Measurements from ENCODE around the gene GMPR.
"Not testable (repeated sequence)": the region's sequence is repeated elsewhere in the genome, so short reads cannot be mapped to it uniquely, and the experiment has no call there.

Gene GMPR

GRCh38 chr6:16226117-16227047 is 12.0 kb upstream of the GMPR start:
- DNase-seq: not testable (repeated sequence)

- no peak for DNase-seq
Measured at GRCh38 chr6:16227048-16227562, 11.3 kb upstream of the GMPR start.

- no peak for DNase-seq
Measured at GRCh38 chr6:16227605-16228004, 10.8 kb upstream of the GMPR start.

GRCh38 chr6:16228043-16228442 is 10.3 kb upstream of the GMPR start:
- DNase-seq: no peak

GRCh38 chr6:16228709-16229665 is 9.4 kb upstream of the GMPR start:
- DNase-seq: no peak

GRCh38 chr6:16229700-16230099 is 8.7 kb upstream of the GMPR start:
- no peak for DNase-seq

GRCh38 chr6:16230953-16231352 is 7.4 kb upstream of the GMPR start:
- DNase-seq: no peak

- DNase-seq: no peak
Measured at GRCh38 chr6:16232086-16232485, 6.3 kb upstream of the GMPR start.

- DNase-seq: no peak
Measured at GRCh38 chr6:16236009-16236501, 2.3 kb upstream of the GMPR start.

- DNase-seq: no peak
Measured at GRCh38 chr6:16236631-16237199, 1.7 kb upstream of the GMPR start.

GRCh38 chr6:16237242-16237641 is 1.1 kb upstream of the GMPR start:
- DNase-seq: no peak

GRCh38 chr6:16238963-16239797 is 793 bp downstream of the GMPR start:
- peak; percentile 47 for DNase-seq

- DNase-seq: no peak
Measured at GRCh38 chr6:16239798-16240123, 1.4 kb downstream of the GMPR start.

GRCh38 chr6:16240589-16241320 is 2.4 kb downstream of the GMPR start:
- DNase-seq: no peak

- no peak for DNase-seq
Measured at GRCh38 chr6:16241321-16241689, 2.9 kb downstream of the GMPR start.

GRCh38 chr6:16243055-16243454 is 4.7 kb downstream of the GMPR start:
- no peak for DNase-seq

- no peak for DNase-seq
Measured at GRCh38 chr6:16243664-16244063, 5.3 kb downstream of the GMPR start.

- DNase-seq: no peak
Measured at GRCh38 chr6:16244446-16244845, 6.1 kb downstream of the GMPR start.

- DNase-seq: no peak
Measured at GRCh38 chr6:16244869-16245451, 6.6 kb downstream of the GMPR start.

- no peak for DNase-seq
Measured at GRCh38 chr6:16248271-16248853, 10.0 kb downstream of the GMPR start.

GRCh38 chr6:16249971-16250370 is 11.6 kb downstream of the GMPR start:
- no peak for DNase-seq

Measured in activated CD4-positive, alpha-beta T cell treated with anti-CD3 and anti-CD28 coated beads for 48 hours (primary cell).